PFSK-1 (cell line): Measurements from ENCODE around the gene CREB3L1.

Experiments used
- FOXP2 ChIP-seq: optimal IDR thresholded peaks from 2 replicates; pipeline ENCODE3; 2011; ENCODE audit warnings: borderline replicate concordance, control low read depth, inconsistent platforms; ENCODE audit not compliant: insufficient read depth; ENCODE audit errors: extremely low read length, extremely low read depth
- POLR2AphosphoS5 ChIP-seq: IDR thresholded peaks from 2 replicates; pipeline ENCODE4 v1.6.1; 2012; ENCODE audit warnings: low read depth, mild to moderate bottlenecking, control low read depth, low read length, moderate library complexity
- REST ChIP-seq, 2 experiments: IDR thresholded peaks; 2 replicates each; pipeline versions ENCODE4 v1.6.1 to v1.8.0; 2011 to 2012; ENCODE audit warnings: low read depth in 2 of 2, low read length in 2 of 2, control low read depth in 1 of 2, inconsistent platforms in 1 of 2, mild to moderate bottlenecking in 1 of 2, moderate library complexity in 1 of 2; ENCODE audit not compliant: insufficient read depth in 1 of 2
- SIN3A ChIP-seq: IDR thresholded peaks from 2 replicates; pipeline ENCODE4 v1.6.1; 2012; ENCODE audit warnings: mild to moderate bottlenecking, low read length, moderate library complexity, borderline replicate concordance; ENCODE audit not compliant: insufficient read depth
- TAF1 ChIP-seq: IDR thresholded peaks from 2 replicates; pipeline ENCODE4 v1.6.1; 2012; ENCODE audit warnings: low read length, control low read depth, borderline replicate concordance; ENCODE audit not compliant: insufficient read depth

Gene CREB3L1

GRCh38 chr11:46315783-46316563 is 38.5 kb downstream of the CREB3L1 start:
- TF ChIP-seq TAF1 (no peak), POLR2AphosphoS5 (peak; percentile 32; the same call in 1 of the 2 replicates)

DNA sequence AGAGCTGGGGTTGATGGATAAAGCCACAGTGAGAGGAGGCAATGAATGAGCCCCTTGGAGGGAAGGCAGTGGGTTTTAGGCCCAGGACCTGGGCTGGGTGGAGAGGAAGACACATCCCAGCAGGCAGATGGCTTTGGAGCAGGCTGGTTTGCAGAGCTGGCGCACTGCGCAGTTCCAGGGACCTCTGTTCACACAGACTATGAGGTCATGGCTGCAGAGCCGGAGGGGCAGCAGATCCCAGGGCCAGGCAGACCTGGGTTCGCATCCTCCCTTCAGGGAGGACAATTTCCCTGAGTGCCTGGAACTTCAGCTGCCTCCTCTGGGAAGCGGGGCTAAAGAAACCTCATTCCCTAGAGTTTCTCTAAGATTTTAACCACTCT is 41.6 kb downstream of the CREB3L1 start:
- TF ChIP-seq POLR2AphosphoS5 (no peak; the same call in 1 of the 2 replicates), REST (IDR thresholded peaks at IDR 0.05; ENCODE audit: insufficient read depth in 1 of 2, low read depth in 2 of 2, low read length in 2 of 2) (no peak), FOXP2 (no peak), SIN3A (no peak), TAF1 (no peak)

GRCh38 chr11:46321757-46322156 is 44.3 kb downstream of the CREB3L1 start:
- TF ChIP-seq TAF1: no peak
- no peak for TF ChIP-seq FOXP2
- no peak for TF ChIP-seq REST (IDR thresholded peaks at IDR 0.05; ENCODE audit: insufficient read depth in 1 of 2, low read depth in 2 of 2, low read length in 2 of 2)
- no peak for TF ChIP-seq POLR2AphosphoS5
- no peak for TF ChIP-seq SIN3A

GRCh38 chr11:46322759-46323158 is 45.3 kb downstream of the CREB3L1 start:
- TF ChIP-seq REST (IDR thresholded peaks at IDR 0.05; ENCODE audit: insufficient read depth in 1 of 2, low read depth in 2 of 2, low read length in 2 of 2) (no peak), FOXP2 (no peak), TAF1 (no peak), SIN3A (no peak), POLR2AphosphoS5 (no peak)

DNA sequence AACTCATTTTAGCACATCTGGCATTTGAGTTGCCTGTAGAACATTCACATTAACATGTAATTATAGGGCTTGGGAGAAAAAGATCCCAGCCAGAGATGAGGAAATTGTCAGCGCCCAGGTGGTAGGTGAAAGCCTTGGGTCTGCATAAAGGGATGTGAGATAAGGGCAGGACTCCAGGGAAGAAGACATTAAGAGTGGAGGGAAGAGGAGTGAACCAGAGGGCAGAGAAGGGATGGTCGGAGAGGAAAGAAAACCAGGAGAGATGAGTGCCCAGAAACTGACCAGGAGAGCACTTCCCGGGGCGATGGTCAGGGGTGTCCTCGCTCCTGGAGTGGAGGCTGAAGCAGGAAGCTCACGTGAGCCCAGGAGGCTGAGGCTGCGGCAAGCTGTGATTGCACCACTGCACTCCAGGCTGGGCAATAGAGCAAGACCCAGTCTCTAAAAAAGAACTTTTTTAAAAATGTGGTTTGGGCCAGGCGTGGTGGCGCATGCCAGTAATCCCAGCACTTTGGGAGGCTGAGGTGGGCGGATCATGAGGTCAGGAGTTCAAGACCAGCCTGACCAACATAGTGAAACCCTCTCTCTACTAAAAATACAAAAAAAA is 49.5 kb downstream of the CREB3L1 start:
- TF ChIP-seq SIN3A (no peak), FOXP2 (no peak), POLR2AphosphoS5 (no peak), TAF1 (no peak), REST (IDR thresholded peaks at IDR 0.05; ENCODE audit: insufficient read depth in 1 of 2, low read depth in 2 of 2, low read length in 2 of 2) (no peak)
